ENCODE results near the gene CASP10. TPM values are rescaled to one million over a fixed set of nuclear protein-coding genes. Genes with fewer than 3 reads are reported as not detected.

The CASP10 gene
- total RNA-seq, 1 experiment from 2014 or later: 2.9 TPM

DNA sequence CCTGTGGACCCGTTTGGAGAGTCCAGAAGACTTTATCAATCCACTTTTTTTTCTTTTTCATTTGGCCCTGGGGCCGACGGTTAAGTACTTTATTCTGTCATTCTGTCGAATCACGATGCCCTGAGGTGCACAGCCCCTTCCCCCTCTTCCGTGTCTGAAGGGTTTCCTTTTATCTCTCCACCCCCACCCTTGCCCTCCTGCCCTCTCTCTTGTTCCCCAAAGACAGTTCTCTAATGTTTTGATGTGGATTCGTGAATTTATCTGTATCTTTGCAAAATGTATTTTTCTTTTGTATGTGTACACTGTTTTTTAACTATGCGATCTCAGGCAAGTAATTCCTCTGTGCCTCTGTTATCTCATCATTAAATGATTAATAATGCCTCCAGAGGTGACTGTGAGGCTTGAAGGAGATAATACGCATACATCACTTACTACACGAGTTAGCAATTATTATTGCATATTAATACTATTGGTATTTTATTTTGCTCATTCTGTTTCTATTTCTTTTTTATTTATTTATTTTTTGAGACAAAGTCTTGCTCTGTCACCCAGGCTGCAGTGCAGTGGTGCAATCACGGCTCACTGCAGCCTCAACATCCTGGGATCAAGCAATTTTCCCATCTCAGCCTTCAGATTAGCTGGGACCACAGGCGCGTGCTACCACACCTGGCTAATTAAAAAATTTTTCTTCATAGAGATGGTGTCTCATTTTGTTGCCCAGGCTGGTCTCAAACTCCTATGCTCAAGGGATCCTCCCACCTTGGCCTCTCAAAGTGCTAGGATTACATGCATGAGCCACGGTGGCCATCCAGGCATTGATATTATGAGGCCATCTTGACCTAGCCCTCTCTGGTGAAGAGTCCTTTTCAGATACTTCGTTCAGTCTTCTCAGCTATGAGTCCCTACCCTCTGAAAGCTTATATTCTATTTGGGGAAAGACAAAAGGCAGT is 76.0 kb downstream of the CASP10 start:
- DNase-seq (ENCODE audit: low read depth): no peak

GRCh38 chr2:201260302-201260800 is 77.4 kb downstream of the CASP10 start, which contains the start of gene CASP8:
Gene CASP8 (plus strand): TSS chr2:201260536. CDS start chr2:201266487, 5,951 bp downstream.
- peak; percentile 71 for DNase-seq (ENCODE audit: low read depth)

DNA sequence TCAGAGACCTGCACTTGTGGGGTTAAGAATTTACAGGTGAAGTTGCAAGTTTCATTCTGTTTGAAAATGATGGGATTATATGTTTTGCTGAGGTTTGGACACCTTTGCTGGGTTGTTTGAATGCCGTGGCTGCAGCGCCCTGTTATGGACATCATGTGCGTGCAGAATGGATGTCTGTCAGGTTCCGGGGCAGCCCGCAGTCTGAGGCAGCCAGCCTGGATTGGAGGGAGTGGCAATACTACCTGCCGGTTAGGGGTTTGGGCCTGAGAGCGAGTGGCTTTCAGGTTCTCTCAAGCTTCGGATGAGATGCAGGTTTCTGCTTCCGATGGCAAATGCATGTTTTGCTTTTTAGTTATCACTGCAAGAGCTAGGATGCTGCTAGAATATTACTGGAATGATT is 78.5 kb downstream of the CASP10 start:
- no peak for DNase-seq (ENCODE audit: low read depth)

- no peak for DNase-seq (ENCODE audit: low read depth)
These were observed 79.0 kb downstream of the CASP10 start for GRCh38 chr2:201261906-201262305.

DNA sequence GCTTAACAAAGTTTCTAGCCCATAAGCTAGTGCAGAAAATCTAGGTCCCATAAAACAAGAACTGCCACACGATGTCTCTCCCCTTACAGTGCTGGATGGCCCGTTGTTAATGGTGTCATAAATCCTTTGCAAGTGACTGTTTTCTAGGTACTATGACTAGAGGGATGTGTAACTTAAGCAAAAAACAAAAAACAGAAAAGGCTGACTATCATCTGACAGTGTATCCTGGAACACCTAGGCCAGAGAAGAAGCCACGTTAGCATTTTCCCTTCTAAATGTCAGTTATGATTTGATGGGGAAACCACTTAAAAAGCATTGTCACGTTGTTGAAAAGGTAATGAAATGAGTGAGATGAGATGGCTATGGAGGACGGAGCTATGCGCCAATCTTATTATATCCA is 79.8 kb downstream of the CASP10 start:
- no peak for DNase-seq (ENCODE audit: low read depth)

DNA sequence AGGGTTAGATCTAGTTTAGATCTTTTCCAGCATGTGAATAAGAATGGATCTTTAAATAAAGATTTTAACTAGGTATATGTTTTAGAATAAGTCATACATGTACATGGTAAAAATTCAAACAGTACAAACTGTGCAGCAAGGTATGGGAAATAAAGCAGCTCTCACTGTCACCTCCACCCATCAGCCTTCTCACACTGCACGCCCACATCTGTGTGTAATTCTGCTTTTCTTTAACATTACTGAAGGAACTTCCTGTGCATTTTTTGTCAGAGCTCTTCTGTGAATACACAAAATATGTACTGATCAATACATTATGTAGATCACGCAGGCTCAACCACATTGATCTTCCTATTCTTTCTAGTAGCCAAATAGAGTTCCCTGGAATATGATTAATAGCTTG is 80.8 kb downstream of the CASP10 start:
- no peak for DNase-seq (ENCODE audit: low read depth)

DNA sequence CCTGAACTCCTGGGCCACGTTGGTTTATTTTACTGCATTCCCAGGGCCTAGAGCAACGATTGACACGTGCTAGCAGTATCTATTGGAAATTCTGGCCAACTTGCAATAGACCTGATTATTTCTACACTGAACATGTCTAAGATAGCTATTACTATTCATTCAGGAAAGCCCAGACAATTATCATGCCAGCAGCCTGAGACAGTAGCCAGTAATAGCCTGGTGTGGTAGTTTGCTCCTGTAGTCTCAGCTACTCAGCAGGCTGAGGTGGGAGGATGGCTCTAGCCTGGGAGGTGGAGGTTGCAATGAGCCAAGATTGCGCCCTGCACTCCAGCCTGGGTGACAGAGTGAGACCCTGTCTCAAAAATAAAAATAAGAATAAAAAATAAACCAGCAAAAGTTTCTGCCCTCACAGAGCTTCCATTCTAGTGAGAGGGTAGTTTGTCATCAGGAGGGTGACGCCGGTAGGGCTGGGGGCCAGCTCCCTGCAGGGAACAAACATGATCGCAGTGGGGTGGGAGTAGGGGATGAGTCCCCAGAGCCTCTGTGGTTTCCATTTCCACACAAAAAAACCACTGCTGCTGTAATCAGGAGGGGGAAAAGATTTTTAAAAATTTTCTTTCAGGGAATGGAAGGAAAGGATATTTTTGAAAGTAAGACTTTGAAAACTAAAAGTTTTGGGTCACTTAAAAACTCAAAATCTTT is 81.7 kb downstream of the CASP10 start:
- no peak for DNase-seq (ENCODE audit: low read depth)

DNA sequence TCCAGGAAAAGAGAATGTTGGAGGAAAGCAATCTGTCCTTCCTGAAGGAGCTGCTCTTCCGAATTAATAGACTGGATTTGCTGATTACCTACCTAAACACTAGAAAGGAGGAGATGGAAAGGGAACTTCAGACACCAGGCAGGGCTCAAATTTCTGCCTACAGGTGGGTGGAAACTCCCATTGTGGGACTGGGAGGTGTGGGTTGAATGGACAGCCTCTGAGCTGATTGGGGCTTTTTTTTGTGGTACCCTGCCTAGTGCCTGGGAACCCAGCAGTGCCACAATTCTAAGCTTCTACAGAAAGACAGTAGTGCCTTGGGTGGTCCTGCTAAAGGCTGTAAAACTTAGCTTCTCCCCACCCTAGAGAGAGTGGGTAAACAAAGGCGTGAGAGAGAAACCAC is 83.7 kb downstream of the CASP10 start:
- DNase-seq (ENCODE audit: low read depth): no peak

- no peak for DNase-seq (ENCODE audit: low read depth)
These were observed 84.5 kb downstream of the CASP10 start for GRCh38 chr2:201267278-201268030.

GRCh38 chr2:201269764-201270163 is 86.8 kb downstream of the CASP10 start:
- DNase-seq (ENCODE audit: low read depth): no peak

- DNase-seq (ENCODE audit: low read depth): no peak
These were observed 87.5 kb downstream of the CASP10 start for GRCh38 chr2:201270293-201271001.

GRCh38 chr2:201271917-201272316 is 89.0 kb downstream of the CASP10 start:
- DNase-seq (ENCODE audit: low read depth): no peak

DNA sequence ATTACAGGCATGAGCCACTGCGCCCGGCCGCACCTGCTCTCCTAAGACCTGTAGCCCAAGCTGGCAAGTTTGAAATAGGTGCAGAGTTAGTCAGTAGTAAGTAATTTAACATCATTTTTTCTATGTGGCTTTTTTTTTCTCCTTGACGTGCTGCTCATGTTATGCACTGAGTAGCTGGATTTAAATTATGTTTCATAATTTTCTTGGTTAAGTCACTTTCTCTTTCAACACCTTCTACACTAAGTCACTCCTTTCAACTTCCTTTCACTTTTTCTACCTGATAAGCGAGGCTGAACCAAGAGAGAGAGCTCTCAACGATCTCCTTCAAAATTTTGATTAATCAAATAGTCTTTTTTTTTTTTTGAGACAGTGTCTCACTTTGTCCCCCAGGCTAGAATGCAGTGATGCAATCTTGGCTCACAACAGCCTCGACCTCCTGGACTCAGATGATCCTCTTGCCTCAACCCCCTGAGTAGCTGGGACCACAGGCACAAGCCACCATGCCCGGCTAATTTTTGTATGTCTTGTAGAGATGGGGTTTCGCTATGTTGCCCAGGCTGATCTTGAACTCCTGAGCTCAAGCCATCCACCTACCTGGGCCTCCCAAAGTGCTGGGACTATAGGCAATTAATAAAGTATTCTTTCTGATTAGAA is 90.5 kb downstream of the CASP10 start:
- DNase-seq (ENCODE audit: low read depth): no peak

- DNase-seq (ENCODE audit: low read depth): no peak
These were observed 92.1 kb downstream of the CASP10 start for GRCh38 chr2:201275069-201275468.

DNA sequence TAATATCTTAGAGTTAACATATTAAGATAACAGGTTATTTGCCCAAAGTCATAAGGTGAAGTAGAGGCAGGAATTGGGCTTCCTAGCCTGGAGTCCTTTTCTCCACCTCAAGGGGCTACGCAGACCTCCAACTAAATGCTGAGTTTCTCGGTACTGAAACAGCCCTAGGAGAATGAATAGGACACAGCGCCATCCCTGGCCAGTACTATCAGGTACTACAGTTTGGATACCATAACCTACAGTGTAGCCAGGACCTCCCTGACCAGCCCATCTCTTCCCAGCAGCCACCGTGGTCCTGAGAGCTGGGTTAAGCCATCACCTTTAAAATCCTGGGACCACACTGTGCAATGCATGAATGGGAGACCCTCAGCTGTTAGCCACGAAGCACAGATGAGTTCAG is 93.0 kb downstream of the CASP10 start:
- no peak for DNase-seq (ENCODE audit: low read depth)

GRCh38 chr2:201276511-201276910 is 93.6 kb downstream of the CASP10 start:
- DNase-seq (ENCODE audit: low read depth): no peak

Measured in Daoy (cell line).